Trophoblast cell (in vitro differentiated cells and primary cell): ENCODE data around the gene JAZF1.
A peak's percentile ranks its signal among the peaks of the same experiment; 100 is the strongest.

Experiments used
- DNase-seq, 2 donors: peaks; one replicate each; pipeline ENCODE4 v3.0.0-alpha.2; 2016
- H2AFZ ChIP-seq: 2 replicates; pipeline ENCODE4 v1.6.1; 2013; ENCODE audit warnings: low read length, moderate library complexity, mild to moderate bottlenecking; ENCODE audit not compliant: insufficient read depth, poor library complexity
- H2AK5ac ChIP-seq: 2 replicates; pipeline ENCODE4 v1.6.1; 2013; ENCODE audit warnings: mild to moderate bottlenecking, low read length
- H2BK120ac ChIP-seq: 2 replicates; pipeline ENCODE4 v1.6.1; 2013; ENCODE audit warnings: low read length, mild to moderate bottlenecking, moderate library complexity; ENCODE audit not compliant: insufficient read depth, poor library complexity
- H2BK12ac ChIP-seq: 2 replicates; pipeline ENCODE4 v1.6.1; 2013; ENCODE audit warnings: mild to moderate bottlenecking, low read length, moderate library complexity
- H2BK5ac ChIP-seq: 2 replicates; pipeline ENCODE4 v1.6.1; 2013; ENCODE audit warnings: low read length, low read depth, moderate library complexity, mild to moderate bottlenecking; ENCODE audit not compliant: poor library complexity
- H3K14ac ChIP-seq: 2 replicates; pipeline ENCODE4 v1.6.1; 2013; ENCODE audit warnings: mild to moderate bottlenecking, low read length
- H3K18ac ChIP-seq: 2 replicates; pipeline ENCODE4 v1.6.1; 2013; ENCODE audit warnings: mild to moderate bottlenecking, low read length
- H3K23ac ChIP-seq: 2 replicates; pipeline ENCODE4 v1.6.1; 2013; ENCODE audit warnings: low read length
- H3K27ac ChIP-seq: 2 replicates; pipeline ENCODE4 v1.5.1; 2013; ENCODE audit warnings: low read depth, mild to moderate bottlenecking, inconsistent platforms, low read length, moderate library complexity
- H3K27me3 ChIP-seq: 2 replicates; pipeline ENCODE4 v1.6.1; 2013; ENCODE audit warnings: inconsistent platforms, mild to moderate bottlenecking, low read length, moderate library complexity; ENCODE audit not compliant: insufficient read depth
- H3K36me3 ChIP-seq, 2 experiments: 1 replicate in 1 of 2; 2 replicates in 1 of 2; pipeline ENCODE4 v1.6.1; 2013; ENCODE audit warnings: low read length in 2 of 2, mild to moderate bottlenecking in 2 of 2, moderate library complexity in 1 of 2; ENCODE audit not compliant: insufficient read depth in 2 of 2, control insufficient read depth in 1 of 2
- H3K4ac ChIP-seq: 2 replicates; pipeline ENCODE4 v1.6.1; 2013; ENCODE audit warnings: low read depth, mild to moderate bottlenecking, low read length, moderate library complexity
- H3K4me1 ChIP-seq, 2 experiments: 1 replicate in 1 of 2; 2 replicates in 1 of 2; pipeline ENCODE4 v1.6.1; 2013; ENCODE audit warnings: low read length in 2 of 2, mild to moderate bottlenecking in 2 of 2, moderate library complexity in 1 of 2; ENCODE audit not compliant: insufficient read depth in 2 of 2, control insufficient read depth in 1 of 2
- H3K4me2 ChIP-seq: 2 replicates; pipeline ENCODE4 v1.6.1; 2013; ENCODE audit warnings: inconsistent platforms, mild to moderate bottlenecking, low read length, moderate library complexity
- H3K4me3 ChIP-seq: 2 replicates; pipeline ENCODE4 v1.5.1; 2013; ENCODE audit warnings: mild to moderate bottlenecking, low read depth, low read length, inconsistent platforms
- H3K79me1 ChIP-seq: one replicate; pipeline ENCODE4 v1.6.1; 2013; ENCODE audit warnings: low read length
- H3K79me2 ChIP-seq: 2 replicates; pipeline ENCODE4 v1.6.1; 2013; ENCODE audit warnings: low read length, mild to moderate bottlenecking; ENCODE audit not compliant: control insufficient read depth, insufficient read depth, poor library complexity
- H3K9ac ChIP-seq: 2 replicates; pipeline ENCODE4 v1.6.1; 2013; ENCODE audit warnings: mild to moderate bottlenecking, low read length
- H3K9me3 ChIP-seq: 2 replicates; pipeline ENCODE4 v1.6.1; 2013; ENCODE audit warnings: low read depth, mild to moderate bottlenecking, control low read depth, inconsistent platforms, low read length; ENCODE audit not compliant: insufficient read depth
- H4K12ac ChIP-seq: 2 replicates; pipeline ENCODE4 v1.6.1; 2013; ENCODE audit warnings: low read depth, mild to moderate bottlenecking, low read length, moderate library complexity
- H4K8ac ChIP-seq: 2 replicates; pipeline ENCODE4 v1.6.1; 2013; ENCODE audit warnings: low read depth, mild to moderate bottlenecking, low read length, moderate library complexity
- H4K91ac ChIP-seq: one replicate; pipeline ENCODE4 v1.6.1; 2013; ENCODE audit warnings: low read depth, mild to moderate bottlenecking, low read length, moderate library complexity
- WGBS: extraction: QIAGEN DNeasy Blood & Tissue Kit; methylation state at CpG from one replicate; pipeline ENCODE4 v1.1.7; 2013; ENCODE audit warnings: missing lambda C conversion rate; ENCODE audit not compliant: insufficient read length, insufficient coverage; ENCODE audit errors: extremely low coverage; 5-methylcytosine and 5-hydroxymethylcytosine counted together

JAZF1 gene

GRCh38 chr7:27912751-27913150 is 267.8 kb downstream of the JAZF1 start:
- Histone ChIP-seq H3K36me3 (no peaks in the 10 kb centered on the region), H3K14ac (no peak overlapping the region), H2AFZ (no peak overlapping the region), H3K9me3 (peaks cover 2% of the 10 kb centered on the region), H3K18ac (no peak overlapping the region), H3K4me3 (no peak overlapping the region), H3K4ac (no peak overlapping the region), H2AK5ac (no peak overlapping the region), H3K23ac (no peak overlapping the region), H2BK120ac (no peak overlapping the region), H3K79me2 (no peaks in the 10 kb centered on the region), H4K12ac (no peak overlapping the region), H2BK5ac (no peak overlapping the region), H3K4me2 (no peak overlapping the region), H3K27ac (no peak overlapping the region), H4K8ac (no peak overlapping the region), H3K27me3 (no peaks in the 10 kb centered on the region), H4K91ac (no peak overlapping the region), H3K4me1 (no peaks in the 10 kb centered on the region), H2BK12ac (no peak overlapping the region), H3K79me1 (no peaks in the 10 kb centered on the region), H3K9ac (no peak overlapping the region)
- no CpG with 5 or more reads among the region's 7 CpGs for WGBS
- no peak for DNase-seq

DNA sequence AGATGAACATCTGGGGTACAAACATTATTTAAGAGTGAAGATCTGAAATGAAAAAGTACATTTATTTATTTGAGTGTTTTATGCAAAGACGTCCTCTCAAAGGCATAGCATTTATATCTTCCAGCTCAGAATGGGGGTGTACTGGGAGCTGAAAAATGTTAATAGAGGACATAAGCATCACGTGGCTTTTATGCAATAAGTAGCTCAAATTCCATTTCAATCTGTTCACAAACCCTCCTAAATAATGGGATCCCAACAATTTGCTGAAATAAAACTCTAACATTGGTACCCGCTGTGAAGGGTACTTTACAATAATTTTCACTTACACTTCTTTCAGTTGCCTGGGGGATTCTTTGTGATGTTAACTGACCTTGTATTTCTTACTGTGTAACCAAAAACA is 268.7 kb downstream of the JAZF1 start:
- H2AFZ ChIP-seq: no peak overlapping the region
- no peak overlapping the region for H2BK12ac ChIP-seq
- H2BK5ac ChIP-seq: no peak overlapping the region
- H3K79me1 ChIP-seq: no peaks in the 10 kb centered on the region
- H3K4me1 ChIP-seq: no peaks in the 10 kb centered on the region
- no peak overlapping the region for H3K27ac ChIP-seq
- H3K4me2 ChIP-seq: no peak overlapping the region
- no peaks in the 10 kb centered on the region for H3K36me3 ChIP-seq
- WGBS: no CpG with 5 or more reads among the region's 3 CpGs
- no peak overlapping the region for H3K9ac ChIP-seq
- no peaks in the 10 kb centered on the region for H3K27me3 ChIP-seq
- DNase-seq: no peak
- H3K9me3 ChIP-seq: peaks cover 2% of the 10 kb centered on the region
- H2AK5ac ChIP-seq: no peak overlapping the region
- H3K18ac ChIP-seq: no peak overlapping the region
- no peak overlapping the region for H4K12ac ChIP-seq
- no peak overlapping the region for H3K4me3 ChIP-seq
- no peak overlapping the region for H3K14ac ChIP-seq
- H3K4ac ChIP-seq: no peak overlapping the region
- H2BK120ac ChIP-seq: no peak overlapping the region
- no peaks in the 10 kb centered on the region for H3K79me2 ChIP-seq
- no peak overlapping the region for H3K23ac ChIP-seq
- no peak overlapping the region for H4K8ac ChIP-seq
- no peak overlapping the region for H4K91ac ChIP-seq

- no peak overlapping the region for H2AFZ ChIP-seq
- no peak overlapping the region for H4K8ac ChIP-seq
- no peak overlapping the region for H3K18ac ChIP-seq
- no peak overlapping the region for H3K4me2 ChIP-seq
- H3K27ac ChIP-seq: no peak overlapping the region
- no peak overlapping the region for H3K23ac ChIP-seq
- H3K27me3 ChIP-seq: no peaks in the 10 kb centered on the region
- peak in 1 of 2 donors; percentile 33 for DNase-seq
- no peak overlapping the region for H3K14ac ChIP-seq
- no peak overlapping the region for H3K4ac ChIP-seq
- no peak overlapping the region for H2BK5ac ChIP-seq
- H2AK5ac ChIP-seq: no peak overlapping the region
- H2BK120ac ChIP-seq: no peak overlapping the region
- no peaks in the 10 kb centered on the region for H3K79me1 ChIP-seq
- no peak overlapping the region for H3K9ac ChIP-seq
- H3K79me2 ChIP-seq: no peaks in the 10 kb centered on the region
- WGBS: no CpG with 5 or more reads among the region's 3 CpGs
- peaks cover 2 to 3% of the 10 kb centered on the region in 2 experiments for H3K4me1 ChIP-seq
- H2BK12ac ChIP-seq: no peak overlapping the region
- no peak overlapping the region for H3K4me3 ChIP-seq
- no peaks in the 10 kb centered on the region for H3K36me3 ChIP-seq
- no peak overlapping the region for H4K12ac ChIP-seq
- no peak overlapping the region for H4K91ac ChIP-seq
- H3K9me3 ChIP-seq: no peaks in the 10 kb centered on the region
These were observed 270.3 kb downstream of the JAZF1 start for GRCh38 chr7:27910326-27910725.

DNA sequence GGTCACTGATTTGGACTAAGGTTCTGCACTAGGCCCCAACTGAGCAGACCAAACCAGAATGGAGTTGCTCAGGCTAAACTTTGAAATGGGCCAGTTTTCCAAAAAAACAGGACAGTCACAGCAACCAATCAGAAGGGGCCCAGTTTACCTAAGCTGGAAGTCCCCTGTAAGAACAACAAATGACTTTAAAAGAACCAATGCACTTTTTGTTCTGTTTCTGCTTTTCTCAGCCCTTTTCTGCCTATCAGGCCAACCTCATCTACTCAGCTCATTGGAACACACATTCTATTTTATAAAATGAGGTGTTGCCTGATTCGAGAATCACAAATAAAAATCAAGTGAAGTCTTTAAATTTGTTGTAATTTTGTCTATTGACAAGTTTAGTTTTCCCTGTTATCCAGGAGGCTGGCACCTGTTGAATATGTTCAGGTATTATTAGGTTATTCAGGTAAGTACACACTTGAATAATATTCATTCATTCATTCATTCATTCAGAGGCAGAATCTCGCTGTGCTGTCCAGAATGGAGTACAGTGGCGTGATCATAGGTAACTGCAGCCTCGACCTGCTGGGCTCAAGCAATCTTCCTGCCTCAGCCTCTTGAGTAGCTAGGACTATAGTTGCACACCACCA is 271.9 kb downstream of the JAZF1 start:
- Histone ChIP-seq H4K91ac (no peak overlapping the region), H3K79me1 (no peaks in the 10 kb centered on the region), H2BK5ac (no peak overlapping the region), H3K23ac (no peak overlapping the region), H3K4ac (no peak overlapping the region), H3K79me2 (no peaks in the 10 kb centered on the region), H2BK120ac (no peak overlapping the region), H2AK5ac (no peak overlapping the region), H2AFZ (no peak overlapping the region), H3K36me3 (no peaks in the 10 kb centered on the region), H3K18ac (no peak overlapping the region), H3K27me3 (no peaks in the 10 kb centered on the region), H4K8ac (no peak overlapping the region), H3K27ac (no peak overlapping the region), H2BK12ac (no peak overlapping the region), H3K14ac (no peak overlapping the region), H3K4me3 (no peak overlapping the region), H3K4me2 (no peak overlapping the region), H3K9ac (no peak overlapping the region), H3K9me3 (no peaks in the 10 kb centered on the region), H4K12ac (no peak overlapping the region), H3K4me1 (peaks cover 2 to 3% of the 10 kb centered on the region in 2 experiments)
- WGBS: no CpG with 5 or more reads among the region's 4 CpGs
- no peak for DNase-seq
